Measurements from ENCODE around the gene CARD9.

CARD9 gene

GRCh38 chr9:136318776-136319241, 54.7 kb downstream of the CARD9 start:
- no peak for DNase-seq

GRCh38 chr9:136318111-136318775, 55.2 kb downstream of the CARD9 start:
- no peak for DNase-seq

DNA sequence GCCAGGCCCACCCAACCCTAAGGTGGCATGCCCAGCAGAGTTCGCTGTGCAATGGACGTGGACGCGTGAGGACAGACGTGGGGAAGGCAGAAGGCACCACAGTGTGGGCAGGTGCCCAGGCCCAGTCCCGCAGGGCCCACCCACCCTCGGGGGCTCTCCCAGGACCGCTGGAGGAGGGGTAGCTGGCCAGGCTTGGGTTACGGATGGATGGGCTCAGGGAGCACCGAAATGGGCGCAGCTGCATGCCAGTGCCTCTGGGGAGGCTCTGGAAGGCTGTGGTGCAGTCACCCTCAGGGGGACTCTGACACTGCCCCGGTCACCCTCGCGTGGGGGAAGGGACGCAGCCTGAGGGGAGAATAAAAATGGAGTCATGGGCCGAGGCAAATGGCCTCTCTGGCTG, 55.8 kb downstream of the CARD9 start:
- no peak for DNase-seq

- no peak for DNase-seq
Measured at GRCh38 chr9:136316896-136317676, 56.4 kb downstream of the CARD9 start.

DNA sequence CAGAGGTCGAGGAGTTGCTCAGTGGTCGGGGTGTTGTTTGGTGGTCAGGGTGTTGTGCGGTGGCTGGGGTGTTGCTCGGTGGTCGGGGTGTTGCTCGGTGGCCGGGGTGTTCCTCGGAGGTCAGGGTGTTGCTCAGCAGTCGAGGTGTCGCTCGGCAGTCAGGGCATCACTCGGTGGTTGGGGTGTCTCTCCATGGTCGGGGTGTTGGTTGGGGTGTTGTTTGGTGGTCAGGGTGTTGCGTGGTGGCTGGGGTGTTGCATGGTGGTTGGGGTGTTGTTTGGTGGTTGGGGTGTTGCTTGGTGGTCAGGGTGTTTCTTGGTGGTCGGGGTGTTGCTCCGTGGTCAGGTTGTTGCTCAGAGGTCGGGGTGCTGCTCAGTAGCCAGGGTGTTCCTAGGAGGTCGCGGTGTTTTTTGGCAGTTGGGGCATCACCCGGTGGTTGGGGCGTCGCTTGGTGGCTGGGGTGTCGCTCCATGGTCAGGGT, 57.2 kb downstream of the CARD9 start:
- DNase-seq: no peak

DNA sequence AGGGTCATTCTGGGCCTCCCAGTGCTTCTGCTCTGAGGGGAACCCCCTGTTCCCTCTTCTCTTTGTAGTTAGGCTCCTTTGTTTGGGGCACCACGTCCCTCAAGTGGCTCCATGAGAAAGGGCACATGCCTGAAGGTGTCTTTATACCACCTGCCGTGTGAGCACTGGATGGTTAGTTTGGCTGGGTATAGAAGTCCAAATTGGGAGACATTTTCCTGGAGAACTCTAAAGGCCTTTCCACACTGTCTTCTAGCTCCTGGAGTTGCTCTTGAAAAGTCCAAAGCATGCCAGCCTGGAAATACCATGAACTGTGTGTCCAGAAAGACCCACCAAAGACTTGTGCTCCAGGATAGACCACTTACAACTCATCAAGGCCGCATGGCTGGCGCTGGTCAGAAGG, 58.5 kb downstream of the CARD9 start:
- no peak for DNase-seq

- no peak for DNase-seq
Measured at GRCh38 chr9:136314056-136314416, 59.4 kb downstream of the CARD9 start.
